Nephron (organoid): ENCODE measurements around the gene TBXAS1.

Experiments used
- H3K27ac Mint-ChIP-seq, 3 experiments: 2 replicates each; pipeline ENCODE4 v1.8.0; 2020; ENCODE audit warnings: mixed read lengths in 3 of 3, mild to moderate bottlenecking in 2 of 3, moderate library complexity in 1 of 3
- H3K27me3 Mint-ChIP-seq: 2 replicates; pipeline ENCODE4 v1.8.0; 2021; ENCODE audit warnings: low read depth, mild to moderate bottlenecking, moderate library complexity, mixed read lengths
- H3K36me3 Mint-ChIP-seq: 2 replicates; pipeline ENCODE4 v1.8.0; 2020; ENCODE audit warnings: low read depth, mixed read lengths
- H3K4me1 Mint-ChIP-seq: 2 replicates; pipeline ENCODE4 v1.8.0; 2020; ENCODE audit warnings: mixed read lengths
- H3K4me3 Mint-ChIP-seq, 3 experiments: 2 replicates each; pipeline ENCODE4 v1.8.0; 2020; ENCODE audit warnings: mild to moderate bottlenecking in 3 of 3, mixed read lengths in 3 of 3, moderate library complexity in 2 of 3
- H3K9me3 Mint-ChIP-seq: 2 replicates; pipeline ENCODE4 v1.8.0; 2020; ENCODE audit warnings: mixed read lengths
- CTCF ChIP-seq, 3 experiments: fragments of 200-600 bp; sonication (generic); IDR thresholded peaks; one replicate each; pipeline ENCODE4 v1.5.0; 2021; ENCODE audit warnings: antibody characterized with exemption in 3 of 3; ENCODE audit not compliant: unreplicated experiment in 3 of 3

The TBXAS1 gene

GRCh38 chr7:139914306-139915267 is 85.5 kb downstream of the TBXAS1 start:
- Mint-ChIP-seq H3K36me3 (peaks cover 6% of the 10 kb centered on the region), H3K9me3 (no peaks in the 10 kb centered on the region), H3K4me3 (no peak overlapping the region), H3K27me3 (peaks cover 5% of the 10 kb centered on the region), H3K4me1 (peaks cover 38% of the 10 kb centered on the region), H3K27ac (peak overlapping the region in 2 of 3 experiments; percentile 2 to 20)
- no peak for TF ChIP-seq CTCF (IDR thresholded peaks at IDR 0.05; ENCODE audit: unreplicated experiment in 3 of 3)

DNA sequence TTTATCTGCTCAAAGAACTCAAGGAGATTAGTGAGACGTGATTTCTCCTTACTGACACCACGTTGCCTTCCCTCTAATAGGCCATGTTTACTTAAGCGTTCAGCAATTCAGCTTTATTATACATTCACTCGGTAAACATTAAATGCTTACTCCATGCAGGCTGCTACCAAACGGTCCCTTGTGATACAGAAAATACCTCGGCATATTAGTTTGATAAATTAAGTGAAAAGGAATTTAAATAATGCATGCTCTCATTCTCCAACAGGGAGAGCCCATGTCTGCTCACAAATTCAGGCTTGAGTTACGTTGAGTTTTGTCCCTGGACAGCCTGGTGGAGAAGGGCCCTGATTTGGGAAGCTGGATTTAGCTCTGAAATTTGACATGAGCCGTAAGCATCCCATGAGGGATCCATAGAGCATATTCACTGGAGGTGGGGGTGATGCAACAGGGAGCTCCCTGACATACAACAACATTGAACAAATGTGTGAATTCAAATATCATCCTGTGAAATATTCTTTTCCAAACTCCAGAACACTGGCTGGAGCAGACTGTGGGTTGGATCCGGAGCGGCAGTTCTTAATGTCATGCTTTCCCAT is 86.3 kb downstream of the TBXAS1 start:
- peaks cover 32% of the 10 kb centered on the region for H3K4me1 Mint-ChIP-seq
- peaks cover 6% of the 10 kb centered on the region for H3K36me3 Mint-ChIP-seq
- no peak for TF ChIP-seq CTCF (IDR thresholded peaks at IDR 0.05; ENCODE audit: unreplicated experiment in 3 of 3)
- peak overlapping the region; percentile 13 to 43 (median 16) for H3K27ac Mint-ChIP-seq
- peaks cover 5% of the 10 kb centered on the region for H3K27me3 Mint-ChIP-seq
- H3K9me3 Mint-ChIP-seq = no peaks in the 10 kb centered on the region
- no peak overlapping the region for H3K4me3 Mint-ChIP-seq

DNA sequence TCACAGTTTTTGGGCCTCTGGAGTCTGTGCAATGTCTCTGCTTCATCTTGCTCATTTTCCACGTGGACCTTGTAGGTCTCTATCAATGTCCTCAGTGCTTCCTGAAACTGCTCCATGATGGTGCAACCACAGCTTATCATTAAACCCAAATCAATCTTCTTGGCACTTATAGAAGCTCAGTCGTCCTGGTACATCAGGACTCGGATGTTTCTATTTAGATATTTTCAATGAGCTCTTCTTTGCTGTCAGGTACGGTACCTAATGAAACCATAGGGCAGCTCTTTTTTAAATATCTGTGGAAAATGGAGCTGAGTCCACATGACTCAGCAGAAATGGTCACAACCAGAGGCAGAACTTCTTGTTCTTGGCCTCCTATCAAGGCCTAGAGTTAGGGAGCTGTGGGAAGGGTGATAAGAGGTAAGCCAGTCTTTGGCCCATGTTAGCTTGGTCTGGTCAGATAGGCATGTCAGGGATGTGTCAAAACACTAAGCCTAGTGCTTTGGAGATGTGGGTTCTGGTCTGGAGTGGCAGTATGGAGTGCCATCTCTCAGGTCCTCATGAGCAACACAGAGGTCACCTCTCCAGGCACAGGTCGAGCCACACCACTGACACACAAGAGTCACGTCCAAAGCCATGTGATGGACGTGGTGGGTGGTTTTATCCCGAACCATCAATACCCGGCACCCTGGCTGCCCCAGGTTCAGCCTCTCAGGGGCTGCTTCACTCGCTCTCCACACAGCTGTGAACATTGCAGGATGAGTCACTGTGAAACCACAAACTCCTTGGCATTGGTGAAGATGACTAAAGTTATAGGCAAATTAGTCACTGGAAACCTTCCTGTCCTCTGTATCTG is 87.0 kb downstream of the TBXAS1 start:
- Mint-ChIP-seq H3K4me3 (no peak overlapping the region), H3K27me3 (peaks cover 5% of the 10 kb centered on the region), H3K36me3 (peaks cover 6% of the 10 kb centered on the region), H3K27ac (peak overlapping the region; percentile 13 to 43 (median 16)), H3K9me3 (no peaks in the 10 kb centered on the region), H3K4me1 (peaks cover 28% of the 10 kb centered on the region)
- TF ChIP-seq CTCF (IDR thresholded peaks at IDR 0.05; ENCODE audit: unreplicated experiment in 3 of 3) = no peak

- H3K4me1 Mint-ChIP-seq = peaks cover 28% of the 10 kb centered on the region
- no peak for TF ChIP-seq CTCF (IDR thresholded peaks at IDR 0.05; ENCODE audit: unreplicated experiment in 3 of 3)
- no peak overlapping the region for H3K4me3 Mint-ChIP-seq
- H3K27ac Mint-ChIP-seq = peak overlapping the region in 1 of 3 experiments; percentile 38
- H3K9me3 Mint-ChIP-seq = no peaks in the 10 kb centered on the region
- H3K27me3 Mint-ChIP-seq = no peaks in the 10 kb centered on the region
- peaks cover 6% of the 10 kb centered on the region for H3K36me3 Mint-ChIP-seq
These were observed 87.8 kb downstream of the TBXAS1 start for GRCh38 chr7:139916717-139917395.

DNA sequence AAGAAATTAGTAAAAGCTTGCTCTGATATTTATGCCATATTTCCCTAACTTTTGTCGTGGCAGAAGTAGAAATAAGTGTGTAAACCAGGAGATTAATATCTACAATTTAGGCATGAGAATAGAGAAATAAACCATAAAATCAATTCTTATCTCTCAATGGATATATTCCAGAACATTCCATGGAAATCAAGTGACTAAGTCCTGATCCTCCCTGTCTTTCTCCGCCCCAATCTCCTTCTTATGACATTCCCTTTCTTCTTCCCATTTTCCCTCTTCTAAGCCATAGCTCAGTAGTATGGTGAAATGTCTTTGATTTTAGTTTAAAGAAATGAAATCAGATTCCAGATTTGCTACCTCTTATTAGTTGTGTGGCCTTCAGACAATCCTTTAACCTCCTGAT is 88.8 kb downstream of the TBXAS1 start:
- no peak for TF ChIP-seq CTCF (IDR thresholded peaks at IDR 0.05; ENCODE audit: unreplicated experiment in 3 of 3)
- no peaks in the 10 kb centered on the region for H3K9me3 Mint-ChIP-seq
- H3K4me3 Mint-ChIP-seq = peak overlapping the region in 1 of 3 experiments; percentile 33
- H3K27ac Mint-ChIP-seq = peak overlapping the region; percentile 87 to 91 (median 88)
- H3K36me3 Mint-ChIP-seq = peaks cover 6% of the 10 kb centered on the region
- no peaks in the 10 kb centered on the region for H3K27me3 Mint-ChIP-seq
- peaks cover 28% of the 10 kb centered on the region for H3K4me1 Mint-ChIP-seq
